CD14-positive monocyte (primary cell): ENCODE measurements around the gene UGT3A1. TPM values are rescaled to one million over a fixed set of nuclear protein-coding genes. Genes with fewer than 3 reads are reported as not detected.
A peak's percentile ranks its signal among the peaks of the same experiment; 100 is the strongest.

Experiments used
- DNase-seq, 3 donors: peaks; one replicate each; pipeline ENCODE4 v3.0.0-alpha.2; 2011 to 2022
- H2AFZ ChIP-seq: 2 replicates; pipeline ENCODE4 v1.6.0; 2012; ENCODE audit warnings: mild to moderate bottlenecking, low read depth, low read length, inconsistent platforms; ENCODE audit not compliant: insufficient read depth, poor library complexity, severe bottlenecking
- H3K27ac ChIP-seq, 2 donors: 1 replicate in 1 of 2; 2 replicates in 1 of 2; pipeline ENCODE4 v1.5.1; 2012 to 2013; ENCODE audit warnings: low read length in 2 of 2, control low read depth in 1 of 2, inconsistent platforms in 1 of 2, low read depth in 1 of 2, mild to moderate bottlenecking in 1 of 2
- H3K27me3 ChIP-seq, 2 donors: one replicate each; pipeline versions ENCODE4 v1.6.0 to v1.6.1; 2011 to 2013; ENCODE audit warnings: low read length in 2 of 2; ENCODE audit not compliant: control insufficient read depth in 2 of 2, insufficient read depth in 2 of 2
- H3K36me3 ChIP-seq, 2 donors: replicated peaks in 1 of 2; 1 replicate in 1 of 2; 2 replicates in 1 of 2; pipeline versions ENCODE4 v1.5.1 to v1.6.1; 2012 to 2013; ENCODE audit warnings: low read length in 2 of 2, control low read depth in 1 of 2, inconsistent platforms in 1 of 2, mild to moderate bottlenecking in 1 of 2; ENCODE audit not compliant: insufficient read depth in 2 of 2, control insufficient read depth in 1 of 2
- H3K4me1 ChIP-seq, 2 donors: 1 replicate in 1 of 2; 2 replicates in 1 of 2; pipeline versions ENCODE4 v1.5.1 to v1.6.1; 2012 to 2013; ENCODE audit warnings: low read length in 2 of 2, control low read depth in 1 of 2, inconsistent platforms in 1 of 2, mild to moderate bottlenecking in 1 of 2, moderate library complexity in 1 of 2; ENCODE audit not compliant: insufficient read depth in 2 of 2, control insufficient read depth in 1 of 2
- H3K4me2 ChIP-seq: replicated peaks from 2 replicates; pipeline ENCODE3; 2012; ENCODE audit warnings: low read length, moderate library complexity, mild to moderate bottlenecking; ENCODE audit not compliant: poor library complexity, severe bottlenecking; ENCODE audit errors: extremely low read depth
- H3K4me3 ChIP-seq, 3 experiments: fragments of 200-600 bp in 1 of 3; sonication (generic) in 1 of 3; replicated peaks in 1 of 3; 1 replicate in 2 of 3; 2 replicates in 1 of 3; pipeline ENCODE4 v1.5.1; 2011 to 2013; ENCODE audit warnings: low read length in 3 of 3, mild to moderate bottlenecking in 3 of 3, control low read depth in 2 of 3, low read depth in 2 of 3, inconsistent platforms in 1 of 3, moderate library complexity in 1 of 3
- H3K79me2 ChIP-seq: 2 replicates; pipeline ENCODE4 v1.6.0; 2012; ENCODE audit warnings: mild to moderate bottlenecking, control low read depth, inconsistent platforms, low read length, moderate library complexity; ENCODE audit not compliant: insufficient read depth
- H3K9ac ChIP-seq: 2 replicates; pipeline ENCODE4 v1.6.0; 2017; ENCODE audit warnings: low read length, mild to moderate bottlenecking; ENCODE audit not compliant: insufficient read depth, poor library complexity, severe bottlenecking
- H3K9me3 ChIP-seq, 2 donors: replicated peaks in 1 of 2; 1 replicate in 1 of 2; 2 replicates in 1 of 2; pipeline versions ENCODE4 v1.5.1 to v1.6.1; 2012 to 2013; ENCODE audit warnings: low read length in 2 of 2, control low read depth in 1 of 2; ENCODE audit not compliant: control insufficient read depth in 1 of 2, insufficient read depth in 1 of 2
- H4K20me1 ChIP-seq: 2 replicates; pipeline ENCODE4 v1.6.0; 2012; ENCODE audit warnings: mild to moderate bottlenecking, low read length, control low read depth, moderate library complexity; ENCODE audit not compliant: insufficient read depth
- H3K27ac Mint-ChIP-seq, 7 donors: one replicate each; pipeline ENCODE4 v1.8.0; 2020; ENCODE audit warnings: mild to moderate bottlenecking in 7 of 7, mixed read lengths in 7 of 7, moderate library complexity in 6 of 7, inconsistent platforms in 2 of 7
- H3K27me3 Mint-ChIP-seq, 3 donors: one replicate each; pipeline ENCODE4 v1.8.0; 2021 to 2022; ENCODE audit warnings: low read depth in 3 of 3, mild to moderate bottlenecking in 3 of 3, mixed read lengths in 3 of 3, moderate library complexity in 3 of 3, inconsistent platforms in 1 of 3
- H3K36me3 Mint-ChIP-seq, 2 donors: one replicate each; pipeline ENCODE4 v1.8.0; 2020; ENCODE audit warnings: mixed read lengths in 2 of 2, inconsistent platforms in 1 of 2, mild to moderate bottlenecking in 1 of 2
- H3K4me1 Mint-ChIP-seq: one replicate; pipeline ENCODE4 v1.8.0; 2020; ENCODE audit warnings: mild to moderate bottlenecking, mixed read lengths
- H3K4me3 Mint-ChIP-seq, 2 donors: one replicate each; pipeline ENCODE4 v1.8.0; 2020; ENCODE audit warnings: mild to moderate bottlenecking in 2 of 2, mixed read lengths in 2 of 2, moderate library complexity in 1 of 2
- H3K9me3 Mint-ChIP-seq, 7 donors: one replicate each; pipeline ENCODE4 v1.8.0; 2020 to 2022; ENCODE audit warnings: mixed read lengths in 7 of 7, mild to moderate bottlenecking in 6 of 7, moderate library complexity in 6 of 7, inconsistent platforms in 2 of 7
- WGBS: methylation state at CpG from one replicate; pipeline ENCODE4 v1.1.5; 2013; ENCODE audit warnings: missing lambda C conversion rate; ENCODE audit not compliant: insufficient coverage; 5-methylcytosine and 5-hydroxymethylcytosine counted together
- intact Hi-C, 2 donors: fragments of 100-400 bp; cut with micrococcal nuclease; formaldehyde crosslinking; loops; one replicate each; pipeline versions ENCODE4 v1.15.0 to v1.15.1; 2023
- polyA plus RNA-seq, 3 donors: library from polyadenylated mRNA; depleted of rRNA in 1 of 3; unstranded in 2 of 3; stranded (reverse) in 1 of 3; fragments of 300-500 nt in 2 of 3; fragments of >200 nt in 1 of 3; fragmentation: Illumina TruSeq in 2 of 3; gene quantifications; 1 replicate in 2 of 3; 2 replicates in 1 of 3; pipeline ENCODE4 v1.2.3, GENCODE V29; 2012 to 2021
- TF ChIP-seq, protein P1 (sequence below): fragments of 200-600 bp; IDR thresholded peaks from one replicate; pipeline ENCODE4 v1.8.0; 2022; ENCODE audit warnings: antibody characterized with exemption, mild to moderate bottlenecking

UGT3A1 gene
- polyA plus RNA-seq, 3 donors, result not detected

DNA sequence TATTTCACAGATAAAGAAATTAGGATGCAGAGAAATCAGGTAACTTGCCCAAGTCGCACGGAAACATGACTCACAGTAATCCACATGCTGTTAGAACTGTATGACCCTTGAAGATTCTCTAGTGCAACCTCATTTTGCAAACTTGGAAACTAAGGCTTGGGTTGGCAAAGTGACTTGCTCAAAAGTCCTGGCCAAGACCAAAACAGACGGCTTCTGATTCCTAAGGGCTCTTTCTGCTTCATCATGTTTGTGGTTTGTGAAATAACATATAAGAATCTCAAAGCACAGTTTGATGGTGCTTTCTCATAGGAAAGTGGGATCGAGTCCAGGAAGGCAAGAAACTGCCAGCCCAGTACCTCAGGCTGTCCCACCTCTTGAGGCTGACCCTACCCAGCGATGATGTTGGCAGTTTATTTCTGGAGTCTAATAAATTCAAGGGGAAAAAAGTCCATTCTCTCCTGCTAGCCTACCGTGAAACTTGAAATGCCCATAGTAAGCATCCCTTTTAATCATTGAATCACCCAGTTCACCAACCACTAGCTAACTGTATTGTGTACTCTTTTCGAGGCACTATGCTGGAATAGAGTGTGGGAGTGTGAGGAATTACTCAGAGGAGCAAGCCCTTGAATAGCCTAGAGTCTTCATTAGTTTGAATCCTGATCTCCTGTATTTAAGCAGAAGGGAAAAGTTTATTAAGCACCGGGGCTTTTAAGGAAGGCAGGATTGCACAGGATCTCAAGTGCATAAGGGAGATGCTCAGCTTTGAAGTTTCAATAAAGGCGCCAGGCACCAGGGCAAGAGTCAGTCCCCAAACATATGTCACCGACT lies 66.9 kb downstream of the UGT3A1 start:
- H3K4me3 ChIP-seq, result peak overlapping the region in 1 of 3 experiments; percentile 72
- Mint-ChIP-seq H3K27ac (no peak overlapping the region), H3K9me3 (peaks cover 0 to 5% (median 3%) of the 10 kb centered on the region in 7 donors), H3K36me3 (no peaks in the 10 kb centered on the region), H3K4me3 (peak overlapping the region; percentile 77 to 88), H3K4me1 (peaks cover 22% of the 10 kb centered on the region), H3K27me3 (peaks cover 4 to 9% (median 8%) of the 10 kb centered on the region in 3 donors)
- WGBS, result 50% methylated on average over 7 of the region's 10 CpGs
- no peaks in the 10 kb centered on the region for H3K9me3 ChIP-seq
- intact Hi-C loops, result no loop called here
- peak overlapping the region; percentile 86 for H2AFZ ChIP-seq
- no peak overlapping the region for H3K9ac ChIP-seq
- no peaks in the 10 kb centered on the region for H3K27me3 ChIP-seq
- H3K79me2 ChIP-seq, result no peaks in the 10 kb centered on the region
- H4K20me1 ChIP-seq, result no peaks in the 10 kb centered on the region
- no peak for DNase-seq
- H3K27ac ChIP-seq, result no peak overlapping the region
- H3K4me1 ChIP-seq, result peaks cover 12 to 17% of the 10 kb centered on the region in 2 donors
- H3K36me3 ChIP-seq, result no peaks in the 10 kb centered on the region
- H3K4me2 ChIP-seq, result peak overlapping the region; percentile 78
- TF ChIP-seq, protein P1, sequence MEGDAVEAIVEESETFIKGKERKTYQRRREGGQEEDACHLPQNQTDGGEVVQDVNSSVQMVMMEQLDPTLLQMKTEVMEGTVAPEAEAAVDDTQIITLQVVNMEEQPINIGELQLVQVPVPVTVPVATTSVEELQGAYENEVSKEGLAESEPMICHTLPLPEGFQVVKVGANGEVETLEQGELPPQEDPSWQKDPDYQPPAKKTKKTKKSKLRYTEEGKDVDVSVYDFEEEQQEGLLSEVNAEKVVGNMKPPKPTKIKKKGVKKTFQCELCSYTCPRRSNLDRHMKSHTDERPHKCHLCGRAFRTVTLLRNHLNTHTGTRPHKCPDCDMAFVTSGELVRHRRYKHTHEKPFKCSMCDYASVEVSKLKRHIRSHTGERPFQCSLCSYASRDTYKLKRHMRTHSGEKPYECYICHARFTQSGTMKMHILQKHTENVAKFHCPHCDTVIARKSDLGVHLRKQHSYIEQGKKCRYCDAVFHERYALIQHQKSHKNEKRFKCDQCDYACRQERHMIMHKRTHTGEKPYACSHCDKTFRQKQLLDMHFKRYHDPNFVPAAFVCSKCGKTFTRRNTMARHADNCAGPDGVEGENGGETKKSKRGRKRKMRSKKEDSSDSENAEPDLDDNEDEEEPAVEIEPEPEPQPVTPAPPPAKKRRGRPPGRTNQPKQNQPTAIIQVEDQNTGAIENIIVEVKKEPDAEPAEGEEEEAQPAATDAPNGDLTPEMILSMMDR, result no peak

DNA sequence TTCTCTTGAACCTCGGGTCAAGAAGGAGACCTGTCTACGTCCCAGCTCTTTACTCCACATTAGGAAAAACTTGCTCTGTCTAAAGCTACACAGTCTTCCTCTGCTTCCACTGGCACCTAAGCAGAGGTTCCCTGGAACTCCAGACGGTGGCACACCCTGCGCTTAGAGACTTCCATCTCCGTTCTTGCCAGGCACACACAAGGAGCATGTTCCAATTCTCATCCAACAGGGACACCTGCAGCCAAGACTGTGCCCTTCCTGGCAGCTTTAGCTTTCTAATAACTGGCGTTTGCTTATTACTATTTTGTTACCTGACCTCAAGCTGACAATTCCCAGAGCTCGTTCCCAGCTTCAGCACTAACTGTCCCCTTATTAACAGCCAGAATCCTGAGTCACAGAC lies 68.7 kb downstream of the UGT3A1 start:
- Histone ChIP-seq H3K9ac (no peak overlapping the region), H3K4me1 (peaks cover 12 to 17% of the 10 kb centered on the region in 2 donors), H3K4me3 (no peak overlapping the region), H3K36me3 (no peaks in the 10 kb centered on the region), H4K20me1 (no peaks in the 10 kb centered on the region), H3K79me2 (no peaks in the 10 kb centered on the region), H3K27me3 (no peaks in the 10 kb centered on the region), H3K27ac (no peak overlapping the region), H3K9me3 (no peaks in the 10 kb centered on the region), H3K4me2 (no peak overlapping the region), H2AFZ (no peak overlapping the region)
- 98% methylated on average over 7 of the region's 7 CpGs for WGBS
- Mint-ChIP-seq H3K4me3 (no peak overlapping the region), H3K36me3 (no peaks in the 10 kb centered on the region), H3K4me1 (peaks cover 22% of the 10 kb centered on the region), H3K9me3 (peaks cover 2 to 7% (median 6%) of the 10 kb centered on the region in 7 donors), H3K27ac (no peak overlapping the region), H3K27me3 (peaks cover 4 to 9% (median 8%) of the 10 kb centered on the region in 3 donors)
- TF ChIP-seq, protein P1, result no peak
- no peak for DNase-seq
- intact Hi-C loops, result no loop called here
